ENCODE measurements around the gene WWOX.

- TF ChIP-seq TSHZ2 (CRISPR knock-in tag; IDR thresholded peaks at IDR 0.05), result no peak
- TF ChIP-seq PATZ1 (CRISPR knock-in tag; IDR thresholded peaks at IDR 0.05; ENCODE audit: borderline replicate concordance), result no peak
- no peak for TF ChIP-seq ZFP30 (CRISPR knock-in tag; IDR thresholded peaks at IDR 0.05)
- TF ChIP-seq RARB (CRISPR knock-in tag; IDR thresholded peaks at IDR 0.05), result no peak
- TF ChIP-seq ZC3H10 (CRISPR knock-in tag; IDR thresholded peaks at IDR 0.05), result no peak
- TF ChIP-seq CREB5 (CRISPR knock-in tag; IDR thresholded peaks at IDR 0.05; ENCODE audit: low read depth), result no peak
- no peak for TF ChIP-seq TCF4 (CRISPR knock-in tag; IDR thresholded peaks at IDR 0.05; ENCODE audit: borderline replicate concordance)
- no peak for TF ChIP-seq GLIS3 (CRISPR knock-in tag; IDR thresholded peaks at IDR 0.05)
- TF ChIP-seq BACH2 (CRISPR knock-in tag; IDR thresholded peaks at IDR 0.05; ENCODE audit: borderline replicate concordance), result no peak
- TF ChIP-seq SNAI2 (CRISPR knock-in tag; IDR thresholded peaks at IDR 0.05), result no peak
- TF ChIP-seq ARNTL (CRISPR knock-in tag; IDR thresholded peaks at IDR 0.05; ENCODE audit: borderline replicate concordance, low read depth), result no peak
- no peak for TF ChIP-seq ZNF70 (CRISPR knock-in tag; IDR thresholded peaks at IDR 0.05)
- no peak for TF ChIP-seq OSR1 (CRISPR knock-in tag; IDR thresholded peaks at IDR 0.05)
- TF ChIP-seq ESRRG (CRISPR knock-in tag; IDR thresholded peaks at IDR 0.05), result no peak
These were observed 897.3 kb downstream of the WWOX start for GRCh38 chr16:78996790-78997189.

Data from SK-N-SH treated with all-trans-retinoic acid at 6 μM for 48 hours (cell line).